OCI-LY1 (cell line): Measurements from ENCODE around the gene SF3A1.

Source experiments
- EZH2 ChIP-seq: fragments of 200-600 bp; sonication (generic), shearing (Covaris generic); IDR thresholded peaks from 2 replicates; pipeline ENCODE4 v1.8.0; 2017; ENCODE audit warnings: borderline replicate concordance, mixed run types, mild to moderate bottlenecking, antibody characterized with exemption, low read length, moderate library complexity, mixed read lengths
- TF ChIP-seq, protein P1 (sequence below): fragments of 200-600 bp; sonication (generic), shearing (Covaris generic); IDR thresholded peaks from 2 replicates; pipeline ENCODE4 v1.5.1; 2017; ENCODE audit warnings: mild to moderate bottlenecking, antibody characterized with exemption, low read length, moderate library complexity, mixed read lengths

DNA sequence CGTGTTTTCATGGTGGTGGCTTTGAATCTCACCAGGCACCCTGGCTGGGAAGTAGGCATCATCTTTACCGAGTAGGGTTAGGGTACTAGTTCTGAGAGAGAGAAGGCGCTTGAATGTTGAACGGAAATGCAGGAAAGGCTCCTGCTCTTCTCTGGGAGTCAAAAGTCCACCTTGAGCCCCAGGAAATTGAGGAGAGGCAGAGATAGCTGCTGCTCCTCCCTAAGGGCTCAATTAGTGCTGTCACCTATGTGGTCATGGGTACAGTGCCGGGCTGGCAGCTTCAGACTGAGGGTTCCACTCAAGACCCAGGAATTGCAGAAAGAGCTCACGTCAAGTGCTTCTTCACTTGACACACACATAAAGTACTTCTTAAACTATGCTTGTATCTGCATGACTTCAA lies 1.8 kb upstream of the SF3A1 start:
- TF ChIP-seq, protein P1, sequence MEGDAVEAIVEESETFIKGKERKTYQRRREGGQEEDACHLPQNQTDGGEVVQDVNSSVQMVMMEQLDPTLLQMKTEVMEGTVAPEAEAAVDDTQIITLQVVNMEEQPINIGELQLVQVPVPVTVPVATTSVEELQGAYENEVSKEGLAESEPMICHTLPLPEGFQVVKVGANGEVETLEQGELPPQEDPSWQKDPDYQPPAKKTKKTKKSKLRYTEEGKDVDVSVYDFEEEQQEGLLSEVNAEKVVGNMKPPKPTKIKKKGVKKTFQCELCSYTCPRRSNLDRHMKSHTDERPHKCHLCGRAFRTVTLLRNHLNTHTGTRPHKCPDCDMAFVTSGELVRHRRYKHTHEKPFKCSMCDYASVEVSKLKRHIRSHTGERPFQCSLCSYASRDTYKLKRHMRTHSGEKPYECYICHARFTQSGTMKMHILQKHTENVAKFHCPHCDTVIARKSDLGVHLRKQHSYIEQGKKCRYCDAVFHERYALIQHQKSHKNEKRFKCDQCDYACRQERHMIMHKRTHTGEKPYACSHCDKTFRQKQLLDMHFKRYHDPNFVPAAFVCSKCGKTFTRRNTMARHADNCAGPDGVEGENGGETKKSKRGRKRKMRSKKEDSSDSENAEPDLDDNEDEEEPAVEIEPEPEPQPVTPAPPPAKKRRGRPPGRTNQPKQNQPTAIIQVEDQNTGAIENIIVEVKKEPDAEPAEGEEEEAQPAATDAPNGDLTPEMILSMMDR: no peak
- TF ChIP-seq EZH2: no peak
